HepG2 (cell line): ENCODE results near the gene RRBP1. TPM values are rescaled to one million over a fixed set of nuclear protein-coding genes. Genes with fewer than 3 reads are reported as not detected.

ENCODE experiments used
- HNF4A ChIP-seq: sonication (generic); formaldehyde crosslinking; IDR thresholded peaks from 2 replicates; pipeline ENCODE4 v1.4.0; 2020; ENCODE audit warnings: missing genetic modification reagents
- IKZF5 ChIP-seq: IDR thresholded peaks from 2 replicates; pipeline ENCODE4 v1.6.1; 2018; ENCODE audit warnings: missing genetic modification reagents, mild to moderate bottlenecking, missing compliant biosample characterization
- MED13 ChIP-seq: sonication (generic); formaldehyde crosslinking; IDR thresholded peaks from 2 replicates; pipeline ENCODE4 v1.5.0; 2020; ENCODE audit warnings: missing genetic modification reagents
- MED8 ChIP-seq: sonication (generic); formaldehyde crosslinking; IDR thresholded peaks from 2 replicates; pipeline ENCODE4 v1.8.1; 2023; ENCODE audit warnings: mild to moderate bottlenecking, missing genetic modification reagents; ENCODE audit not compliant: insufficient replicate concordance
- NPAS2 ChIP-seq: sonication (generic); formaldehyde crosslinking; IDR thresholded peaks from 2 replicates; pipeline ENCODE4 v1.8.0; 2022; ENCODE audit warnings: mild to moderate bottlenecking, missing genetic modification reagents, borderline replicate concordance
- PPARG ChIP-seq: conservative IDR thresholded peaks from 2 replicates; pipeline ENCODE4 v1.6.1; 2016; ENCODE audit warnings: missing biosample characterization, missing genetic modification reagents
- RFXAP ChIP-seq: sonication (generic); formaldehyde crosslinking; IDR thresholded peaks from 2 replicates; pipeline ENCODE4 v1.4.0; 2020; ENCODE audit warnings: missing genetic modification reagents, borderline replicate concordance
- SOX13 ChIP-seq, 3 experiments: fragments of 450-650 bp in 1 of 3; sonication (generic) in 1 of 3; formaldehyde crosslinking in 1 of 3; IDR thresholded peaks in 2 of 3; conservative IDR thresholded peaks in 1 of 3; 2 replicates each; pipeline versions ENCODE4 v1.5.0 to v1.6.1; 2016 to 2020; ENCODE audit warnings: antibody characterized with exemption in 1 of 3, mild to moderate bottlenecking in 1 of 3, missing compliant biosample characterization in 1 of 3, missing genetic modification reagents in 1 of 3, moderate library complexity in 1 of 3
- TCF7 ChIP-seq: sonication (generic); IDR thresholded peaks from 2 replicates; pipeline ENCODE4 v1.6.1; 2016; ENCODE audit warnings: antibody characterized with exemption, low read depth
- ZBED4 ChIP-seq: sonication (generic); formaldehyde crosslinking; IDR thresholded peaks from 2 replicates; pipeline ENCODE4 v1.4.0; 2020; ENCODE audit warnings: missing genetic modification reagents, borderline replicate concordance
- ZFP82 ChIP-seq: sonication (generic); formaldehyde crosslinking; IDR thresholded peaks from 2 replicates; pipeline ENCODE4 v1.5.1; 2020; ENCODE audit warnings: mild to moderate bottlenecking, missing genetic modification reagents, borderline replicate concordance
- ZNF234 ChIP-seq: sonication (generic); formaldehyde crosslinking; conservative IDR thresholded peaks from 2 replicates; pipeline ENCODE4 v1.5.1; 2020; ENCODE audit warnings: mild to moderate bottlenecking, missing genetic modification reagents
- ZNF24 ChIP-seq: fragments of 450-650 bp; IDR thresholded peaks from 2 replicates; pipeline ENCODE4 v1.6.1; 2017; ENCODE audit warnings: antibody characterized with exemption, mild to moderate bottlenecking
- ZNF354B ChIP-seq: sonication (generic); formaldehyde crosslinking; IDR thresholded peaks from 2 replicates; pipeline ENCODE4 v1.8.0; 2022; ENCODE audit warnings: mild to moderate bottlenecking, missing genetic modification reagents
- ZNF570 ChIP-seq: sonication (generic); formaldehyde crosslinking; IDR thresholded peaks from 2 replicates; pipeline ENCODE4 v1.4.0; 2020; ENCODE audit warnings: mild to moderate bottlenecking, missing genetic modification reagents, borderline replicate concordance
- ZNF883 ChIP-seq: sonication (generic); formaldehyde crosslinking; IDR thresholded peaks from 2 replicates; pipeline ENCODE4 v1.5.1; 2020; ENCODE audit warnings: mild to moderate bottlenecking, missing genetic modification reagents; ENCODE audit errors: not compliant biosample characterization
- polyA plus RNA-seq, 8 experiments: library from polyadenylated mRNA; depleted of rRNA in 3 of 8; stranded (reverse) in 7 of 8; unstranded in 1 of 8; fragments of >200 nt; fragmentation: Illumina TruSeq in 4 of 8; extraction: Trizol in 4 of 8; gene quantifications; 2 replicates each; pipeline versions ENCODE4 v1.2.1 to v1.2.3, GENCODE V29; 2011 to 2016; ENCODE audit warnings: low read depth in 4 of 8, missing spikeins in 1 of 8, mixed read lengths in 1 of 8; ENCODE audit not compliant: insufficient read depth in 1 of 8
- total RNA-seq, 5 experiments: library from RNA; depleted of rRNA; stranded (reverse); fragments of >200 nt; fragmentation: Illumina TruSeq; extraction: Trizol; gene quantifications; 2 replicates each; pipeline ENCODE4 v1.2.3, GENCODE V29; 2016; ENCODE audit warnings: low read depth in 1 of 5
- TF ChIP-seq, protein P1 (sequence below): sonication (generic); formaldehyde crosslinking; IDR thresholded peaks from 2 replicates; pipeline ENCODE4 v1.8.0; 2022; ENCODE audit warnings: mild to moderate bottlenecking, missing genetic modification reagents, moderate library complexity
- TF ChIP-seq, protein P2 (sequence below): fragments of 450-650 bp; IDR thresholded peaks from 2 replicates; pipeline ENCODE4 v1.6.1; 2017; ENCODE audit warnings: mild to moderate bottlenecking

RRBP1 gene
- total and polyA plus RNA-seq, 2 of the 13 experiments (the other 11 are each of a cell fraction or from before 2014, with no cell fraction given) = 150 to 222 TPM

- TF ChIP-seq, protein P1, sequence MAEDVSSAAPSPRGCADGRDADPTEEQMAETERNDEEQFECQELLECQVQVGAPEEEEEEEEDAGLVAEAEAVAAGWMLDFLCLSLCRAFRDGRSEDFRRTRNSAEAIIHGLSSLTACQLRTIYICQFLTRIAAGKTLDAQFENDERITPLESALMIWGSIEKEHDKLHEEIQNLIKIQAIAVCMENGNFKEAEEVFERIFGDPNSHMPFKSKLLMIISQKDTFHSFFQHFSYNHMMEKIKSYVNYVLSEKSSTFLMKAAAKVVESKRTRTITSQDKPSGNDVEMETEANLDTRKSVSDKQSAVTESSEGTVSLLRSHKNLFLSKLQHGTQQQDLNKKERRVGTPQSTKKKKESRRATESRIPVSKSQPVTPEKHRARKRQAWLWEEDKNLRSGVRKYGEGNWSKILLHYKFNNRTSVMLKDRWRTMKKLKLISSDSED = no peak
- no peak for TF ChIP-seq TCF7
- no peak for TF ChIP-seq ZNF883 (CRISPR knock-in tag)
- TF ChIP-seq ZNF570 = no peak
- TF ChIP-seq ZFP82 = no peak
- no peak for TF ChIP-seq HNF4A (CRISPR knock-in tag)
- TF ChIP-seq, protein P2, sequence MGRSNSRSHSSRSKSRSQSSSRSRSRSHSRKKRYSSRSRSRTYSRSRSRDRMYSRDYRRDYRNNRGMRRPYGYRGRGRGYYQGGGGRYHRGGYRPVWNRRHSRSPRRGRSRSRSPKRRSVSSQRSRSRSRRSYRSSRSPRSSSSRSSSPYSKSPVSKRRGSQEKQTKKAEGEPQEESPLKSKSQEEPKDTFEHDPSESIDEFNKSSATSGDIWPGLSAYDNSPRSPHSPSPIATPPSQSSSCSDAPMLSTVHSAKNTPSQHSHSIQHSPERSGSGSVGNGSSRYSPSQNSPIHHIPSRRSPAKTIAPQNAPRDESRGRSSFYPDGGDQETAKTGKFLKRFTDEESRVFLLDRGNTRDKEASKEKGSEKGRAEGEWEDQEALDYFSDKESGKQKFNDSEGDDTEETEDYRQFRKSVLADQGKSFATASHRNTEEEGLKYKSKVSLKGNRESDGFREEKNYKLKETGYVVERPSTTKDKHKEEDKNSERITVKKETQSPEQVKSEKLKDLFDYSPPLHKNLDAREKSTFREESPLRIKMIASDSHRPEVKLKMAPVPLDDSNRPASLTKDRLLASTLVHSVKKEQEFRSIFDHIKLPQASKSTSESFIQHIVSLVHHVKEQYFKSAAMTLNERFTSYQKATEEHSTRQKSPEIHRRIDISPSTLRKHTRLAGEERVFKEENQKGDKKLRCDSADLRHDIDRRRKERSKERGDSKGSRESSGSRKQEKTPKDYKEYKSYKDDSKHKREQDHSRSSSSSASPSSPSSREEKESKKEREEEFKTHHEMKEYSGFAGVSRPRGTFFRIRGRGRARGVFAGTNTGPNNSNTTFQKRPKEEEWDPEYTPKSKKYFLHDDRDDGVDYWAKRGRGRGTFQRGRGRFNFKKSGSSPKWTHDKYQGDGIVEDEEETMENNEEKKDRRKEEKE = no peak
- no peak for TF ChIP-seq MED8 (CRISPR knock-in tag)
- 0 out of 2 replicates have a peak, but pooled peaks have one; percentile 65 for TF ChIP-seq ZNF354B (CRISPR knock-in tag)
- peak; percentile 72 for TF ChIP-seq IKZF5
- no peak for TF ChIP-seq SOX13 (IDR thresholded peaks at IDR 0.05)
- peak in 1 of 2 experiments; percentile 26; a peak in 1 of 4 replicates for TF ChIP-seq SOX13 (CRISPR knock-in tag; conservative IDR thresholded peaks at IDR 0.05 in 1 of 2, IDR thresholded peaks at IDR 0.05 in 1 of 2)
- no peak; the same call in 1 of the 2 replicates for TF ChIP-seq RFXAP
- peak; percentile 47 for TF ChIP-seq PPARG (CRISPR knock-in tag)
- TF ChIP-seq ZNF234 (CRISPR knock-in tag) = peak; percentile 73; the same call in 1 of the 2 replicates
- peak; percentile 78; the same call in 1 of the 2 replicates for TF ChIP-seq ZBED4 (CRISPR knock-in tag)
- no peak for TF ChIP-seq MED13
- no peak for TF ChIP-seq NPAS2
- no peak for TF ChIP-seq ZNF24
Measured at GRCh38 chr20:17569616-17570346, 112.3 kb downstream of the RRBP1 start, which contains the start of gene DSTN (continued).
